ENCODE measurements around the gene TAS2R19. TPM values are rescaled to one million over a fixed set of nuclear protein-coding genes. Genes with fewer than 3 reads are reported as not detected.

The TAS2R19 gene
- polyA plus RNA-seq, 4 donors, result 0.09 to 0.49 TPM; not detected in 2

GRCh38 chr12:11016937-11017336 lies 5.5 kb downstream of the TAS2R19 start:
- H3K9me3 ChIP-seq (ENCODE audit: control insufficient read depth in 2 of 2, insufficient read depth in 1 of 2, low read depth in 1 of 2, low read length in 1 of 2), result no peaks in the 10 kb centered on the region
- H3K4me3 ChIP-seq (ENCODE audit: low read depth in 1 of 3, low read length in 3 of 3), result no peak overlapping the region
- peak; percentile 15 to 18 for DNase-seq
- H3K36me3 ChIP-seq (ENCODE audit: control insufficient read depth in 3 of 3, insufficient read depth in 2 of 3, low read depth in 1 of 3, low read length in 3 of 3), result peaks cover 0 to 2% (median 0%) of the 10 kb centered on the region in 3 donors
- peaks cover 0 to 16% (median 4%) of the 10 kb centered on the region in 3 donors for H3K4me1 ChIP-seq (ENCODE audit: control insufficient read depth in 3 of 3, insufficient read depth in 2 of 3, low read depth in 1 of 3, low read length in 2 of 3)
- 61 to 83% (median 74%) methylated on average over 1 of the region's 1 CpG for WGBS, 3 donors
- H3K27me3 ChIP-seq (ENCODE audit: control insufficient read depth in 3 of 3, insufficient read depth in 3 of 3, low read length in 3 of 3), result no peaks in the 10 kb centered on the region
- no peak for FAIRE-seq
- peak overlapping the region in 1 of 3 donors; percentile 71 for H3K27ac ChIP-seq (ENCODE audit: low read depth in 1 of 3, low read length in 2 of 3)

GRCh38 chr12:11015775-11016430 lies 6.5 kb downstream of the TAS2R19 start:
- DNase-seq, result peak; percentile 87 to 94
- 54 to 75% (median 59%) methylated on average over 4 of the region's 4 CpGs for WGBS, 3 donors
- Histone ChIP-seq H3K36me3 (ENCODE audit: control insufficient read depth in 3 of 3, insufficient read depth in 2 of 3, low read depth in 1 of 3, low read length in 3 of 3) (peaks cover 0 to 2% (median 0%) of the 10 kb centered on the region in 3 donors), H3K4me3 (ENCODE audit: low read depth in 1 of 3, low read length in 3 of 3) (no peak overlapping the region), H3K27me3 (ENCODE audit: control insufficient read depth in 3 of 3, insufficient read depth in 3 of 3, low read length in 3 of 3) (no peaks in the 10 kb centered on the region), H3K4me1 (ENCODE audit: control insufficient read depth in 3 of 3, insufficient read depth in 2 of 3, low read depth in 1 of 3, low read length in 2 of 3) (peaks cover 0 to 16% (median 4%) of the 10 kb centered on the region in 3 donors), H3K27ac (ENCODE audit: low read depth in 1 of 3, low read length in 2 of 3) (peak overlapping the region; percentile 42 to 71 (median 69)), H3K9me3 (ENCODE audit: control insufficient read depth in 2 of 2, insufficient read depth in 1 of 2, low read depth in 1 of 2, low read length in 1 of 2) (no peaks in the 10 kb centered on the region)
- FAIRE-seq, result no peak

- peaks cover 0 to 2% (median 0%) of the 10 kb centered on the region in 3 donors for H3K36me3 ChIP-seq (ENCODE audit: control insufficient read depth in 3 of 3, insufficient read depth in 2 of 3, low read depth in 1 of 3, low read length in 3 of 3)
- no peak overlapping the region for H3K27ac ChIP-seq (ENCODE audit: low read depth in 1 of 3, low read length in 2 of 3)
- DNase-seq (no peak), FAIRE-seq (no peak)
- peaks cover 0 to 16% (median 4%) of the 10 kb centered on the region in 3 donors for H3K4me1 ChIP-seq (ENCODE audit: control insufficient read depth in 3 of 3, insufficient read depth in 2 of 3, low read depth in 1 of 3, low read length in 2 of 3)
- no peaks in the 10 kb centered on the region for H3K9me3 ChIP-seq (ENCODE audit: control insufficient read depth in 2 of 2, insufficient read depth in 1 of 2, low read depth in 1 of 2, low read length in 1 of 2)
- no peak overlapping the region for H3K4me3 ChIP-seq (ENCODE audit: low read depth in 1 of 3, low read length in 3 of 3)
- no peaks in the 10 kb centered on the region for H3K27me3 ChIP-seq (ENCODE audit: control insufficient read depth in 3 of 3, insufficient read depth in 3 of 3, low read length in 3 of 3)
Observed at GRCh38 chr12:11014234-11014633, 8.2 kb downstream of the TAS2R19 start.

- Histone ChIP-seq H3K27ac (ENCODE audit: low read depth in 1 of 3, low read length in 2 of 3) (no peak overlapping the region), H3K36me3 (ENCODE audit: control insufficient read depth in 3 of 3, insufficient read depth in 2 of 3, low read depth in 1 of 3, low read length in 3 of 3) (peaks cover 0 to 2% (median 0%) of the 10 kb centered on the region in 3 donors), H3K4me3 (ENCODE audit: low read depth in 1 of 3, low read length in 3 of 3) (no peak overlapping the region), H3K9me3 (ENCODE audit: control insufficient read depth in 2 of 2, insufficient read depth in 1 of 2, low read depth in 1 of 2, low read length in 1 of 2) (no peaks in the 10 kb centered on the region), H3K4me1 (ENCODE audit: control insufficient read depth in 3 of 3, insufficient read depth in 2 of 3, low read depth in 1 of 3, low read length in 2 of 3) (no peaks in the 10 kb centered on the region), H3K27me3 (ENCODE audit: control insufficient read depth in 3 of 3, insufficient read depth in 3 of 3, low read length in 3 of 3) (no peaks in the 10 kb centered on the region)
- WGBS, 3 donors, result 93 to 100% (median 97%) methylated on average over 1 of the region's 1 CpG
- DNase-seq, result no peak
- no peak for FAIRE-seq
Observed at GRCh38 chr12:11007608-11008007, 14.8 kb downstream of the TAS2R19 start.

GRCh38 chr12:10998204-10998603 lies 24.2 kb downstream of the TAS2R19 start, which contains the start of gene TAS2R20:
TSS of gene TAS2R20 (minus strand) at chr12:10998304. CDS start at chr12:10997875, 429 bp downstream.
- no peak for DNase-seq
- H3K9me3 ChIP-seq (ENCODE audit: control insufficient read depth in 2 of 2, insufficient read depth in 1 of 2, low read depth in 1 of 2, low read length in 1 of 2), result no peaks in the 10 kb centered on the region

GRCh38 chr12:10994307-10994706 lies 28.1 kb downstream of the TAS2R19 start:
- Histone ChIP-seq H3K9me3 (ENCODE audit: control insufficient read depth in 2 of 2, insufficient read depth in 1 of 2, low read depth in 1 of 2, low read length in 1 of 2) (peaks cover 0 to 3% of the 10 kb centered on the region in 2 donors), H3K36me3 (ENCODE audit: control insufficient read depth in 3 of 3, insufficient read depth in 2 of 3, low read depth in 1 of 3, low read length in 3 of 3) (peaks cover 2 to 5% (median 2%) of the 10 kb centered on the region in 3 donors), H3K4me1 (ENCODE audit: control insufficient read depth in 3 of 3, insufficient read depth in 2 of 3, low read depth in 1 of 3, low read length in 2 of 3) (no peaks in the 10 kb centered on the region), H3K27me3 (ENCODE audit: control insufficient read depth in 3 of 3, insufficient read depth in 3 of 3, low read length in 3 of 3) (no peaks in the 10 kb centered on the region), H3K4me3 (ENCODE audit: low read depth in 1 of 3, low read length in 3 of 3) (no peak overlapping the region), H3K27ac (ENCODE audit: low read depth in 1 of 3, low read length in 2 of 3) (no peak overlapping the region)
- WGBS, 3 donors, result 92 to 95% (median 95%) methylated on average over 3 of the region's 3 CpGs
- FAIRE-seq (no peak), DNase-seq (no peak)

More at GRCh38 chr12:10998204-10998603, 24.2 kb downstream of the TAS2R19 start, which contains the start of gene TAS2R20:
- Histone ChIP-seq H3K4me3 (ENCODE audit: low read depth in 1 of 3, low read length in 3 of 3) (no peak within 1 kb of the TSS), H3K36me3 (ENCODE audit: control insufficient read depth in 3 of 3, insufficient read depth in 2 of 3, low read depth in 1 of 3, low read length in 3 of 3) (peaks cover 0 to 5% (median 0%) of the 10 kb centered on the region in 3 donors), H3K27me3 (ENCODE audit: control insufficient read depth in 3 of 3, insufficient read depth in 3 of 3, low read length in 3 of 3) (no peaks in the 10 kb centered on the region), H3K4me1 (ENCODE audit: control insufficient read depth in 3 of 3, insufficient read depth in 2 of 3, low read depth in 1 of 3, low read length in 2 of 3) (no peaks in the 10 kb centered on the region), H3K27ac (ENCODE audit: low read depth in 1 of 3, low read length in 2 of 3) (no peak within 1 kb of the TSS)
- FAIRE-seq, result no peak

- DNase-seq (no peak), FAIRE-seq (no peak)
- H3K36me3 ChIP-seq (ENCODE audit: control insufficient read depth in 3 of 3, insufficient read depth in 2 of 3, low read depth in 1 of 3, low read length in 3 of 3), result peaks cover 2% of the 10 kb centered on the region in 3 donors
- no peaks in the 10 kb centered on the region for H3K4me1 ChIP-seq (ENCODE audit: control insufficient read depth in 3 of 3, insufficient read depth in 2 of 3, low read depth in 1 of 3, low read length in 2 of 3)
- H3K4me3 ChIP-seq (ENCODE audit: low read depth in 1 of 3, low read length in 3 of 3), result no peak overlapping the region
- H3K27me3 ChIP-seq (ENCODE audit: control insufficient read depth in 3 of 3, insufficient read depth in 3 of 3, low read length in 3 of 3), result no peaks in the 10 kb centered on the region
- WGBS, 3 donors, result 91 to 97% (median 96%) methylated on average over 2 of the region's 2 CpGs
- no peak overlapping the region for H3K27ac ChIP-seq (ENCODE audit: low read depth in 1 of 3, low read length in 2 of 3)
- H3K9me3 ChIP-seq (ENCODE audit: control insufficient read depth in 2 of 2, insufficient read depth in 1 of 2, low read depth in 1 of 2, low read length in 1 of 2), result peaks cover 0 to 3% of the 10 kb centered on the region in 2 donors
Observed at GRCh38 chr12:10989107-10989506, 33.3 kb downstream of the TAS2R19 start.

- FAIRE-seq, result no peak
- WGBS, 3 donors, result 46 to 68% (median 50%) methylated on average over 2 of the region's 2 CpGs
Observed at GRCh38 chr12:10986812-10987211, 35.6 kb downstream of the TAS2R19 start, which contains the start of gene TAS2R50. TSS of gene TAS2R50 (minus strand) at chr12:10986912. CDS start at chr12:10986860, 52 bp downstream.

More at GRCh38 chr12:10986812-10987211, 35.6 kb downstream of the TAS2R19 start, which contains the start of gene TAS2R50:
- no peak within 1 kb of the TSS for H3K4me3 ChIP-seq (ENCODE audit: low read depth in 1 of 3, low read length in 3 of 3)
- no peak for DNase-seq
- no peaks in the 10 kb centered on the region for H3K27me3 ChIP-seq (ENCODE audit: control insufficient read depth in 3 of 3, insufficient read depth in 3 of 3, low read length in 3 of 3)
- no peaks in the 10 kb centered on the region for H3K36me3 ChIP-seq (ENCODE audit: control insufficient read depth in 3 of 3, insufficient read depth in 2 of 3, low read depth in 1 of 3, low read length in 3 of 3)
- no peaks in the 10 kb centered on the region for H3K4me1 ChIP-seq (ENCODE audit: control insufficient read depth in 3 of 3, insufficient read depth in 2 of 3, low read depth in 1 of 3, low read length in 2 of 3)
- no peak within 1 kb of the TSS for H3K27ac ChIP-seq (ENCODE audit: low read depth in 1 of 3, low read length in 2 of 3)
- H3K9me3 ChIP-seq (ENCODE audit: control insufficient read depth in 2 of 2, insufficient read depth in 1 of 2, low read depth in 1 of 2, low read length in 1 of 2), result peaks cover 0 to 3% of the 10 kb centered on the region in 2 donors
